ENCODE measurements around the gene GRAMD2A.

GRCh38 chr15:72233769-72234168 lies 36.2 kb upstream of the GRAMD2A start:
- no peak for TF ChIP-seq CTCF (IDR thresholded peaks at IDR 0.05)
- no peak for TF ChIP-seq ZFX (IDR thresholded peaks at IDR 0.05; ENCODE audit: borderline replicate concordance)

Data from 22Rv1 (cell line).